GM12891 (cell line): Measurements from ENCODE around the gene SRGAP3.

ENCODE experiments used
- POLR2A ChIP-seq: IDR thresholded peaks from 2 replicates; pipeline ENCODE4 v1.6.1; 2011; ENCODE audit warnings: low read depth, low read length, control low read depth
- POU2F2 ChIP-seq: IDR thresholded peaks from 2 replicates; pipeline ENCODE4 v1.6.1; 2011; ENCODE audit warnings: low read depth, mild to moderate bottlenecking, control low read depth, low read length, moderate library complexity

DNA sequence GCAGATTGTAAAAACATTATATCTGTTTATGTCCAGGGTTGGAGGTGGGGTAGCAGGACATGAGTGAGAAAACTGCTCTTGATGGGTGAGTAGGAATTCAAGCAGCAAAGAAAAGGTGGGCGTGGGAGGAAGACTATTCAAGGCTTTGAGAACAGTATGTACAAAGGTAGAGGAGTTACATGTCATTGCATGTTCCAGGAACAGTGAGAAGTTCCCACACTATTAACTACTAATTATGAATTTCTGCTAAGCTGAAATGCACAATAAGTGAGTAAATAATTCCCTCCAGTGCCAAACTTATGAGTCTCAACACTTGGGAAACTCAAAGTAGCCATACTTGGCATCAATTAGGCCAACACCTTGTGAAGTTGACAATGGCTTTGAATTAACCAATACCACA lies 80.1 kb downstream of the SRGAP3 start:
- TF ChIP-seq POLR2A (no peak), POU2F2 (no peak)
